Erythroblast (primary cell): ENCODE data around the gene PDCD4.

Experiments used
- GATA1 ChIP-seq: IDR thresholded peaks from 2 replicates; pipeline ENCODE4 v1.6.1; 2011; ENCODE audit warnings: low read depth, mild to moderate bottlenecking, control low read depth, low read length, moderate library complexity
- POLR2A ChIP-seq: IDR thresholded peaks from 2 replicates; pipeline ENCODE4 v1.6.1; 2011; ENCODE audit warnings: mild to moderate bottlenecking, low read length

GRCh38 chr10:110845192-110845755 is 26.5 kb upstream of the PDCD4 start:
- TF ChIP-seq POLR2A = no peak
- TF ChIP-seq GATA1 = no peak
